ENCODE results near the gene MEF2A. TPM values are rescaled to one million over a fixed set of nuclear protein-coding genes. Genes with fewer than 3 reads are reported as not detected.
A peak's percentile ranks its signal among the peaks of the same experiment; 100 is the strongest.

MEF2A gene
- total RNA-seq, 1 donor from 2014 or later, result 86.8 TPM

GRCh38 chr15:99594916-99595315 is 29.1 kb downstream of the MEF2A start:
- intact Hi-C loops (cut with DNase I), result no loop called here
- Histone ChIP-seq H3K9me3 (no peaks in the 10 kb centered on the region), H3K4me3 (no peak overlapping the region), H3K4me1 (peaks cover 19% of the 10 kb centered on the region), H3K36me3 (no peaks in the 10 kb centered on the region), H3K27me3 (no peaks in the 10 kb centered on the region), H3K27ac (no peak overlapping the region)
- DNase-seq, result no peak
- no peak for TF ChIP-seq CTCF (IDR thresholded peaks at IDR 0.05)
- no peak for ATAC-seq

GRCh38 chr15:99598296-99598695 is 32.5 kb downstream of the MEF2A start:
- H3K4me3 ChIP-seq, result no peak overlapping the region
- intact Hi-C loops (cut with DNase I), result no loop called here
- H3K27me3 ChIP-seq, result no peaks in the 10 kb centered on the region
- DNase-seq, result no peak
- ATAC-seq, result no peak
- no peaks in the 10 kb centered on the region for H3K36me3 ChIP-seq
- TF ChIP-seq CTCF (IDR thresholded peaks at IDR 0.05), result no peak
- H3K27ac ChIP-seq, result no peak overlapping the region
- no peaks in the 10 kb centered on the region for H3K9me3 ChIP-seq
- peaks cover 5% of the 10 kb centered on the region for H3K4me1 ChIP-seq

GRCh38 chr15:99603828-99604227 is 38.0 kb downstream of the MEF2A start:
- H3K36me3 ChIP-seq, result no peaks in the 10 kb centered on the region
- TF ChIP-seq CTCF (IDR thresholded peaks at IDR 0.05), result no peak
- no peak for ATAC-seq
- no peak overlapping the region for H3K4me3 ChIP-seq
- DNase-seq, result no peak
- no peaks in the 10 kb centered on the region for H3K4me1 ChIP-seq
- H3K27me3 ChIP-seq, result no peaks in the 10 kb centered on the region
- intact Hi-C loops (cut with DNase I), result no loop called here
- no peaks in the 10 kb centered on the region for H3K9me3 ChIP-seq
- H3K27ac ChIP-seq, result no peak overlapping the region

- Histone ChIP-seq H3K9me3 (no peaks in the 10 kb centered on the region), H3K27me3 (no peaks in the 10 kb centered on the region), H3K27ac (no peak overlapping the region), H3K36me3 (no peaks in the 10 kb centered on the region), H3K4me1 (no peaks in the 10 kb centered on the region), H3K4me3 (no peak overlapping the region)
- ATAC-seq, result no peak
- no peak for DNase-seq
- intact Hi-C loops (cut with DNase I), result no loop called here
- no peak for TF ChIP-seq CTCF (IDR thresholded peaks at IDR 0.05)
These were observed 39.1 kb downstream of the MEF2A start for GRCh38 chr15:99604865-99605264.

- Histone ChIP-seq H3K27me3 (no peaks in the 10 kb centered on the region), H3K36me3 (no peaks in the 10 kb centered on the region), H3K27ac (no peak overlapping the region), H3K4me1 (no peaks in the 10 kb centered on the region), H3K4me3 (no peak overlapping the region), H3K9me3 (no peaks in the 10 kb centered on the region)
- ATAC-seq (peak; percentile 72), DNase-seq (no peak)
- TF ChIP-seq CTCF (IDR thresholded peaks at IDR 0.05), result no peak
- intact Hi-C loops (cut with DNase I), result no loop called here
These were observed 39.7 kb downstream of the MEF2A start for GRCh38 chr15:99605490-99605931.

GRCh38 chr15:99605990-99606389 is 40.2 kb downstream of the MEF2A start:
- Histone ChIP-seq H3K36me3 (no peaks in the 10 kb centered on the region), H3K4me3 (no peak overlapping the region), H3K27ac (no peak overlapping the region), H3K4me1 (no peaks in the 10 kb centered on the region), H3K9me3 (no peaks in the 10 kb centered on the region), H3K27me3 (no peaks in the 10 kb centered on the region)
- intact Hi-C loops (cut with DNase I), result no loop called here
- no peak for ATAC-seq
- DNase-seq, result no peak
- TF ChIP-seq CTCF (IDR thresholded peaks at IDR 0.05), result no peak
